ENCODE results near the gene UGT3A2.

UGT3A2 gene

GRCh38 chr5:35996076-35996475 lies 70.6 kb downstream of the UGT3A2 start:
- no peak for DNase-seq (ENCODE audit: low spot score)
- in situ Hi-C loops (cut with MboI; ENCODE audit: low sequenced_read_pairs, unreplicated experiment) = no loop called here
- TF ChIP-seq, protein P1, sequence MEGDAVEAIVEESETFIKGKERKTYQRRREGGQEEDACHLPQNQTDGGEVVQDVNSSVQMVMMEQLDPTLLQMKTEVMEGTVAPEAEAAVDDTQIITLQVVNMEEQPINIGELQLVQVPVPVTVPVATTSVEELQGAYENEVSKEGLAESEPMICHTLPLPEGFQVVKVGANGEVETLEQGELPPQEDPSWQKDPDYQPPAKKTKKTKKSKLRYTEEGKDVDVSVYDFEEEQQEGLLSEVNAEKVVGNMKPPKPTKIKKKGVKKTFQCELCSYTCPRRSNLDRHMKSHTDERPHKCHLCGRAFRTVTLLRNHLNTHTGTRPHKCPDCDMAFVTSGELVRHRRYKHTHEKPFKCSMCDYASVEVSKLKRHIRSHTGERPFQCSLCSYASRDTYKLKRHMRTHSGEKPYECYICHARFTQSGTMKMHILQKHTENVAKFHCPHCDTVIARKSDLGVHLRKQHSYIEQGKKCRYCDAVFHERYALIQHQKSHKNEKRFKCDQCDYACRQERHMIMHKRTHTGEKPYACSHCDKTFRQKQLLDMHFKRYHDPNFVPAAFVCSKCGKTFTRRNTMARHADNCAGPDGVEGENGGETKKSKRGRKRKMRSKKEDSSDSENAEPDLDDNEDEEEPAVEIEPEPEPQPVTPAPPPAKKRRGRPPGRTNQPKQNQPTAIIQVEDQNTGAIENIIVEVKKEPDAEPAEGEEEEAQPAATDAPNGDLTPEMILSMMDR (IDR thresholded peaks at IDR 0.05; ENCODE audit: borderline replicate concordance, control extremely low read depth, extremely low read depth, insufficient read depth, missing control alignments) = no peak

DNA sequence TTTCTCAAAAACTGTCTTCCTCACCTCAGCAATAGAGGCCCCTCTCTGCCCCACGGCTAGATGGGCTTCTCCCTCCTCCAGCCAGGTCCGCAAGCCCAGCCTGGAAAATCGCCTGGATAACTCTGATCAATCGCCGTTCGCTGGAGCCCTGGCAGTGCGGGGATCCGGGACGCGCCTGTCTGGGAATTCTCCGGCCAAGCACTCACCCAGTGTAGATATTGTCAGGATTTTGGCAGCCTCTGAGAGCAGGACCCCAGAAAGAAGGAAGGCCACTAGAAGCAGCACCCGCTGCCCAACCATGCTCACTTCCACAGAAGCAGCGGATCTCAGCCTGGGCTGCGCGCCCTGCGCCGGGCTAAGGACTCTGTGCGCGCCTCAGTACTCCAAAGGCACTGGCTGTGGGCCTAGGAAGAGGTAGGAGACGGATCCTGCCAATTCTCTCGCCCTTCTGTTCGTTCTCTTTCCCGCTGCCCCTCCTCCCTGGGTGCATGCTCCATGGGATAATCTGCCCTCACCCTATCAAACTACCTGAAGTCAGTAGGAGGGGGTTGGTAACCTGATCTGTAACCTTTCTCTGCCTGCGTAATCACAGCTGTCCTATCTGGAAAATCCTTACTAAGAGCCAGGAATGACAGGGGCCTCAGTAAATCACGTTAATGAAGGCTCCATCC lies 75.6 kb downstream of the UGT3A2 start, which contains the start of gene UGT3A1:
Gene UGT3A1 (minus strand): TSS at position 450 of the 671 bp plus-strand sequence. CDS start 150 bp downstream, at position 300.
- in situ Hi-C loops (cut with MboI; ENCODE audit: low sequenced_read_pairs, unreplicated experiment) = no loop called here
- no peak for DNase-seq (ENCODE audit: low spot score)
- TF ChIP-seq, protein P1 (IDR thresholded peaks at IDR 0.05; ENCODE audit: borderline replicate concordance, control extremely low read depth, extremely low read depth, insufficient read depth, missing control alignments) = no peak

- TF ChIP-seq, protein P1 (IDR thresholded peaks at IDR 0.05; ENCODE audit: borderline replicate concordance, control extremely low read depth, extremely low read depth, insufficient read depth, missing control alignments) = no peak
- in situ Hi-C loops (cut with MboI; ENCODE audit: low sequenced_read_pairs, unreplicated experiment) = no loop called here
- no peak for DNase-seq (ENCODE audit: low spot score)
Observed at GRCh38 chr5:35990520-35990919, 76.2 kb downstream of the UGT3A2 start.

DNA sequence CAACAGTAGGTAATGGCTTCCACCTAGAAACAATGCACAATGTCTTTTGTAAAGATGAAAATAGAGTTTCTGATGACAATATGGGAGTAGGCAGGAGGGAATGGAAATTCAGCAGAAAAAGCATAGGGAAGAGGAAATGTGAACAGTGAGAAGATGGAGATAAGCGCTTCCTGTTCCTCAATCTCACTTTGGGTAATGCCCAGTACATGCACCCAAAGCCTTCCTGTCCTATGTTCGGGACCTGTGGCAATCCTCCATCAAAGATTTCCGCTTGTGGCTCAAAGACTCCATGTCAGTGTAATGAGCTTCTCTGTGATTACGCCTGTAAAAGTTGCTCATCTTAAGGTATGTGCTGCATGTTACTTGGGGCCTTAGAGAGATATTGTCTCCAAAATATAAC lies 78.2 kb downstream of the UGT3A2 start:
- TF ChIP-seq, protein P1 (IDR thresholded peaks at IDR 0.05; ENCODE audit: borderline replicate concordance, control extremely low read depth, extremely low read depth, insufficient read depth, missing control alignments) = no peak
- DNase-seq (ENCODE audit: low spot score) = no peak
- in situ Hi-C loops (cut with MboI; ENCODE audit: low sequenced_read_pairs, unreplicated experiment) = no loop called here

GRCh38 chr5:35987776-35988175 lies 78.9 kb downstream of the UGT3A2 start:
- DNase-seq (ENCODE audit: low spot score) = no peak
- in situ Hi-C loops (cut with MboI; ENCODE audit: low sequenced_read_pairs, unreplicated experiment) = no loop called here
- TF ChIP-seq, protein P1 (IDR thresholded peaks at IDR 0.05; ENCODE audit: borderline replicate concordance, control extremely low read depth, extremely low read depth, insufficient read depth, missing control alignments) = no peak
